ENCODE results near the gene M1AP. TPM values are rescaled to one million over a fixed set of nuclear protein-coding genes. Genes with fewer than 3 reads are reported as not detected.

M1AP gene
- polyA plus RNA-seq, 3 donors, result 1.00 to 4.6 (median 1.8) TPM

GRCh38 chr2:74675090-74675489 lies 27.0 kb upstream of the M1AP start:
- Histone ChIP-seq H3K27me3 (ENCODE audit: control insufficient read depth in 2 of 2, insufficient read depth in 2 of 2, low read length in 2 of 2) (no peaks in the 10 kb centered on the region), H3K4me1 (ENCODE audit: control insufficient read depth in 1 of 2, insufficient read depth in 2 of 2, low read length in 2 of 2) (no peaks in the 10 kb centered on the region), H3K4me2 (replicated peaks; ENCODE audit: extremely low read depth, low read length, poor library complexity, severe bottlenecking) (no peak overlapping the region), H3K36me3 (replicated peaks in 1 of 2; ENCODE audit: control insufficient read depth in 1 of 2, insufficient read depth in 2 of 2, low read length in 2 of 2) (no peaks in the 10 kb centered on the region), H4K20me1 (ENCODE audit: insufficient read depth, low read length) (no peaks in the 10 kb centered on the region), H3K9me3 (replicated peaks in 1 of 2; ENCODE audit: control insufficient read depth in 1 of 2, insufficient read depth in 1 of 2, low read length in 2 of 2) (no peaks in the 10 kb centered on the region), H2AFZ (ENCODE audit: insufficient read depth, low read depth, low read length, poor library complexity, severe bottlenecking) (no peak overlapping the region), H3K9ac (ENCODE audit: insufficient read depth, low read length, poor library complexity, severe bottlenecking) (no peak overlapping the region), H3K4me3 (replicated peaks in 1 of 3; ENCODE audit: low read depth in 2 of 3, low read length in 3 of 3) (no peak overlapping the region), H3K79me2 (ENCODE audit: insufficient read depth, low read length) (no peaks in the 10 kb centered on the region), H3K27ac (ENCODE audit: low read depth in 1 of 2, low read length in 2 of 2) (no peak overlapping the region)
- Mint-ChIP-seq H3K4me3 (no peak overlapping the region), H3K27me3 (ENCODE audit: low read depth in 3 of 3) (peaks cover 1 to 4% (median 2%) of the 10 kb centered on the region in 3 donors), H3K9me3 (peaks cover 0 to 3% (median 0%) of the 10 kb centered on the region in 7 donors), H3K27ac (no peak overlapping the region), H3K36me3 (no peaks in the 10 kb centered on the region), H3K4me1 (peaks cover 3% of the 10 kb centered on the region)
- intact Hi-C loops (cut with micrococcal nuclease), result no loop called here
- no peak for DNase-seq
- 93% methylated on average over 6 of the region's 6 CpGs for WGBS (ENCODE audit: insufficient coverage)
- TF ChIP-seq CTCF (IDR thresholded peaks at IDR 0.05), result no peak

GRCh38 chr2:74673826-74674528 lies 25.8 kb upstream of the M1AP start:
- peaks cover 0 to 3% (median 0%) of the 10 kb centered on the region in 7 donors for H3K9me3 Mint-ChIP-seq
- no peak overlapping the region for H3K9ac ChIP-seq (ENCODE audit: insufficient read depth, low read length, poor library complexity, severe bottlenecking)
- H3K36me3 ChIP-seq (replicated peaks in 1 of 2; ENCODE audit: control insufficient read depth in 1 of 2, insufficient read depth in 2 of 2, low read length in 2 of 2), result no peaks in the 10 kb centered on the region
- H4K20me1 ChIP-seq (ENCODE audit: insufficient read depth, low read length), result no peaks in the 10 kb centered on the region
- TF ChIP-seq CTCF (IDR thresholded peaks at IDR 0.05), result no peak
- H2AFZ ChIP-seq (ENCODE audit: insufficient read depth, low read depth, low read length, poor library complexity, severe bottlenecking), result no peak overlapping the region
- no peaks in the 10 kb centered on the region for H3K4me1 ChIP-seq (ENCODE audit: control insufficient read depth in 1 of 2, insufficient read depth in 2 of 2, low read length in 2 of 2)
- no peak overlapping the region for H3K4me3 ChIP-seq (replicated peaks in 1 of 3; ENCODE audit: low read depth in 2 of 3, low read length in 3 of 3)
- no peaks in the 10 kb centered on the region for H3K27me3 ChIP-seq (ENCODE audit: control insufficient read depth in 2 of 2, insufficient read depth in 2 of 2, low read length in 2 of 2)
- no peak overlapping the region for H3K27ac ChIP-seq (ENCODE audit: low read depth in 1 of 2, low read length in 2 of 2)
- H3K4me1 Mint-ChIP-seq, result peaks cover 3% of the 10 kb centered on the region
- no peak overlapping the region for H3K4me3 Mint-ChIP-seq
- H3K4me2 ChIP-seq (replicated peaks; ENCODE audit: extremely low read depth, low read length, poor library complexity, severe bottlenecking), result no peak overlapping the region
- H3K36me3 Mint-ChIP-seq, result no peaks in the 10 kb centered on the region
- no peaks in the 10 kb centered on the region for H3K79me2 ChIP-seq (ENCODE audit: insufficient read depth, low read length)
- peaks cover 1 to 4% (median 2%) of the 10 kb centered on the region in 3 donors for H3K27me3 Mint-ChIP-seq (ENCODE audit: low read depth in 3 of 3)
- DNase-seq, result no peak
- intact Hi-C loops (cut with micrococcal nuclease), result no loop called here
- 87% methylated on average over 4 of the region's 7 CpGs for WGBS (ENCODE audit: insufficient coverage)
- no peak overlapping the region for H3K27ac Mint-ChIP-seq
- no peaks in the 10 kb centered on the region for H3K9me3 ChIP-seq (replicated peaks in 1 of 2; ENCODE audit: control insufficient read depth in 1 of 2, insufficient read depth in 1 of 2, low read length in 2 of 2)

Measured in CD14-positive monocyte (primary cell).